ENCODE data around the gene AP1G2.
"Not testable (repeated sequence)": the region's sequence is repeated elsewhere in the genome, so short reads cannot be mapped to it uniquely, and the experiment has no call there.

AP1G2 gene

GRCh38 chr14:23604675-23605170 lies 37.1 kb upstream of the AP1G2 start:
- no peak overlapping the region for H3K4me3 Mint-ChIP-seq
- DNase-seq: no peak
- peaks cover 7% of the 10 kb centered on the region for H3K27me3 Mint-ChIP-seq
- peaks cover 8% of the 10 kb centered on the region for H3K9me3 Mint-ChIP-seq
- H3K27ac Mint-ChIP-seq: no peak overlapping the region
- peaks cover 5% of the 10 kb centered on the region for H3K4me1 Mint-ChIP-seq
- H3K36me3 Mint-ChIP-seq: peaks cover 5% of the 10 kb centered on the region
- CTCF ChIA-PET: interaction anchor here (2.9 kb wide), 1 partner anchor 27 kb away, joined by 15 read pairs; no protein-coding TSS in a partner anchor

GRCh38 chr14:23604148-23604547 lies 36.6 kb upstream of the AP1G2 start:
- no peak overlapping the region for H3K4me3 Mint-ChIP-seq
- peaks cover 5% of the 10 kb centered on the region for H3K36me3 Mint-ChIP-seq
- peaks cover 6% of the 10 kb centered on the region for H3K9me3 Mint-ChIP-seq
- H3K27me3 Mint-ChIP-seq: peaks cover 7% of the 10 kb centered on the region
- no peak overlapping the region for H3K27ac Mint-ChIP-seq
- peaks cover under 1% of the 10 kb centered on the region for H3K4me1 Mint-ChIP-seq
- CTCF ChIA-PET: no interaction called here
- no peak for DNase-seq

GRCh38 chr14:23603103-23603502 lies 35.5 kb upstream of the AP1G2 start:
- no peak overlapping the region for H3K4me3 Mint-ChIP-seq
- H3K27me3 Mint-ChIP-seq: peaks cover 7% of the 10 kb centered on the region
- no peaks in the 10 kb centered on the region for H3K36me3 Mint-ChIP-seq
- no peaks in the 10 kb centered on the region for H3K9me3 Mint-ChIP-seq
- H3K27ac Mint-ChIP-seq: no peak overlapping the region
- CTCF ChIA-PET: interaction anchor here (1.2 kb wide), 2 partner anchors 14 to 29 kb away, joined by 3 read pairs; no protein-coding TSS in a partner anchor
- DNase-seq: no peak
- no peaks in the 10 kb centered on the region for H3K4me1 Mint-ChIP-seq

- DNase-seq: no peak
- H3K9me3 Mint-ChIP-seq: no peaks in the 10 kb centered on the region
- CTCF ChIA-PET: interaction anchor here (1.2 kb wide), 3 partner anchors 12 to 30 kb away, joined by 3 read pairs; no protein-coding TSS in a partner anchor
- no peaks in the 10 kb centered on the region for H3K36me3 Mint-ChIP-seq
- no peak overlapping the region for H3K27ac Mint-ChIP-seq
- H3K4me3 Mint-ChIP-seq: no peak overlapping the region
- H3K4me1 Mint-ChIP-seq: no peaks in the 10 kb centered on the region
- H3K27me3 Mint-ChIP-seq: peaks cover 5% of the 10 kb centered on the region
Measured at GRCh38 chr14:23602181-23603095, 34.8 kb upstream of the AP1G2 start.

GRCh38 chr14:23601845-23602180 lies 34.2 kb upstream of the AP1G2 start:
- CTCF ChIA-PET: interaction anchor here (1.2 kb wide), 2 partner anchors 11 to 13 kb away, joined by 3 read pairs; no protein-coding TSS in a partner anchor
- Mint-ChIP-seq H3K36me3 (no peaks in the 10 kb centered on the region), H3K27me3 (no peaks in the 10 kb centered on the region), H3K27ac (no peak overlapping the region), H3K9me3 (no peaks in the 10 kb centered on the region), H3K4me3 (no peak overlapping the region), H3K4me1 (no peaks in the 10 kb centered on the region)
- DNase-seq: no peak

- CTCF ChIA-PET: interaction anchor here (1.2 to 2.1 kb wide), 2 partner anchors 11 to 30 kb away, joined by 3 to 7 read pairs; no protein-coding TSS in a partner anchor
- no peak overlapping the region for H3K27ac Mint-ChIP-seq
Measured at GRCh38 chr14:23601424-23601823, 33.8 kb upstream of the AP1G2 start.

GRCh38 chr14:23600806-23601205 lies 33.2 kb upstream of the AP1G2 start:
- Mint-ChIP-seq H3K4me3 (no peak overlapping the region), H3K36me3 (no peaks in the 10 kb centered on the region), H3K27ac (no peak overlapping the region), H3K27me3 (peaks cover 3% of the 10 kb centered on the region), H3K9me3 (no peaks in the 10 kb centered on the region), H3K4me1 (no peaks in the 10 kb centered on the region)
- DNase-seq: no peak
- CTCF ChIA-PET: interaction anchor here (2.1 kb wide), 1 partner anchor 31 kb away, joined by 7 read pairs; no protein-coding TSS in a partner anchor

More at GRCh38 chr14:23601424-23601823, 33.8 kb upstream of the AP1G2 start:
- H3K9me3 Mint-ChIP-seq: no peaks in the 10 kb centered on the region
- no peaks in the 10 kb centered on the region for H3K4me1 Mint-ChIP-seq
- no peaks in the 10 kb centered on the region for H3K27me3 Mint-ChIP-seq
- H3K4me3 Mint-ChIP-seq: no peak overlapping the region
- DNase-seq: no peak
- H3K36me3 Mint-ChIP-seq: no peaks in the 10 kb centered on the region

- Mint-ChIP-seq H3K4me3 (no peak overlapping the region), H3K27ac (no peak overlapping the region), H3K27me3 (peaks cover 4% of the 10 kb centered on the region), H3K9me3 (no peaks in the 10 kb centered on the region), H3K36me3 (no peaks in the 10 kb centered on the region), H3K4me1 (no peaks in the 10 kb centered on the region)
- CTCF ChIA-PET: interaction anchor here (0.7 to 2.1 kb wide), 3 partner anchors 12 to 65 kb away, joined by 3 to 7 read pairs (median 5); no protein-coding TSS in a partner anchor
- DNase-seq: no peak
Measured at GRCh38 chr14:23600322-23600707, 32.7 kb upstream of the AP1G2 start.

- H3K9me3 Mint-ChIP-seq, CTCF ChIA-PET, H3K4me3 Mint-ChIP-seq, DNase-seq, H3K36me3 Mint-ChIP-seq, H3K27ac Mint-ChIP-seq, H3K4me1 Mint-ChIP-seq: not testable (repeated sequence)
- H3K27me3 Mint-ChIP-seq: peaks cover 16% of the 10 kb centered on the region
Measured at GRCh38 chr14:23594191-23594590, 26.6 kb upstream of the AP1G2 start.

GRCh38 chr14:23590198-23590597 lies 22.6 kb upstream of the AP1G2 start:
- peaks cover 27% of the 10 kb centered on the region for H3K27me3 Mint-ChIP-seq
- H3K4me1 Mint-ChIP-seq: no peaks in the 10 kb centered on the region
- no peak overlapping the region for H3K4me3 Mint-ChIP-seq
- no peak for DNase-seq
- no peaks in the 10 kb centered on the region for H3K9me3 Mint-ChIP-seq
- CTCF ChIA-PET: interaction anchor here (0.7 to 3.8 kb wide), 6 partner anchors 11 to 341 kb away, joined by 3 to 32 read pairs (median 10); no protein-coding TSS in a partner anchor
- H3K36me3 Mint-ChIP-seq: no peaks in the 10 kb centered on the region
- no peak overlapping the region for H3K27ac Mint-ChIP-seq

GRCh38 chr14:23589606-23590005 lies 22.0 kb upstream of the AP1G2 start:
- no peak overlapping the region for H3K27ac Mint-ChIP-seq

GRCh38 chr14:23588884-23589598 lies 21.4 kb upstream of the AP1G2 start:
- Mint-ChIP-seq H3K4me1 (no peaks in the 10 kb centered on the region), H3K4me3 (no peak overlapping the region), H3K27ac (no peak overlapping the region), H3K36me3 (no peaks in the 10 kb centered on the region), H3K9me3 (no peaks in the 10 kb centered on the region), H3K27me3 (peaks cover 29% of the 10 kb centered on the region)
- CTCF ChIA-PET: interaction anchor here (0.7 to 3.8 kb wide), 31 partner anchors 11 to 447 kb away, joined by 3 to 33 read pairs (median 4); partner anchors contain the start of gene DHRS2
- DNase-seq: peak; percentile 85

More at GRCh38 chr14:23589606-23590005, 22.0 kb upstream of the AP1G2 start:
- Mint-ChIP-seq H3K4me1 (no peaks in the 10 kb centered on the region), H3K36me3 (no peaks in the 10 kb centered on the region), H3K9me3 (no peaks in the 10 kb centered on the region), H3K4me3 (no peak overlapping the region), H3K27me3 (peaks cover 27% of the 10 kb centered on the region)
- no peak for DNase-seq
- CTCF ChIA-PET: interaction anchor here (0.7 to 3.8 kb wide), 24 partner anchors 10 to 344 kb away, joined by 3 to 33 read pairs (median 5); partner anchors contain the start of gene DHRS2

- not testable (repeated sequence) for H3K4me1 Mint-ChIP-seq
- peaks cover 53% of the 10 kb centered on the region for H3K27me3 Mint-ChIP-seq
Measured at GRCh38 chr14:23584527-23585203, 17.1 kb upstream of the AP1G2 start.

More at GRCh38 chr14:23584527-23585203, 17.1 kb upstream of the AP1G2 start:
- H3K9me3 Mint-ChIP-seq, CTCF ChIA-PET, DNase-seq, H3K27ac Mint-ChIP-seq, H3K4me3 Mint-ChIP-seq, H3K36me3 Mint-ChIP-seq: not testable (repeated sequence)
